ENCODE measurements around the gene SLX4. TPM values are rescaled to one million over a fixed set of nuclear protein-coding genes. Genes with fewer than 3 reads are reported as not detected.
"Not testable (repeated sequence)": the region's sequence is repeated elsewhere in the genome, so short reads cannot be mapped to it uniquely, and the experiment has no call there.

Gene SLX4
- 1 to 10 TPM; 4.9 to 5.0 TPM for total RNA-seq
- polyA plus RNA-seq: 1 to 10 TPM in 1 of 2 donors, under 1 TPM in 1; 0.50 to 4.0 TPM
- long read RNA-seq, donor 1, partial matches to known transcripts: 2 of 6 reads
- long read RNA-seq, donor 1, other reads (novel, unspliced or antisense): 4 of 6 reads
- long read RNA-seq, donor 2: 0 reads

- Histone ChIP-seq H3K4me3 (ENCODE audit: low read length in 2 of 2) (peak within 1 kb of the TSS; percentile 76 to 90), H3K4me1 (ENCODE audit: control insufficient read depth in 1 of 2, insufficient read depth in 2 of 2, low read length in 2 of 2) (no peaks in the 10 kb centered on the region), H3K36me3 (ENCODE audit: control insufficient read depth in 1 of 2, insufficient read depth in 2 of 2, low read length in 1 of 2) (no peaks in the 10 kb centered on the region), H3K27me3 (ENCODE audit: control insufficient read depth in 1 of 2, insufficient read depth in 2 of 2, low read length in 1 of 2) (no peaks in the 10 kb centered on the region), H3K9me3 (ENCODE audit: control insufficient read depth, low read length) (no peaks in the 10 kb centered on the region), H3K27ac (ENCODE audit: low read depth in 1 of 2, low read length in 2 of 2) (peak within 1 kb of the TSS in 1 of 2 donors; percentile 41)
- intact Hi-C loops (cut with DNase I): loop anchor here (2.0 to 5.0 kb wide), 3 partner anchors 74 to 84 kb away; no protein-coding TSS in a partner anchor
- ATAC-seq (ENCODE audit: low FRiP score): peak; percentile 95
- 0% methylated on average over 82 to 86 of the region's 86 CpGs for WGBS, 2 donors
- peak; percentile 95 to 97 for DNase-seq
Measured at GRCh38 chr16:3611146-3611975, at the start of gene SLX4. Gene SLX4 (minus strand): TSS chr16:3611606. CDS start chr16:3608964, 2,642 bp downstream.

GRCh38 chr16:3659251-3659650, 47.8 kb upstream of the SLX4 start:
- WGBS, 2 donors: 69 to 70% methylated on average over 3 of the region's 3 CpGs
- Histone ChIP-seq H3K4me1 (ENCODE audit: control insufficient read depth in 1 of 2, insufficient read depth in 2 of 2, low read length in 2 of 2) (no peaks in the 10 kb centered on the region), H3K27me3 (ENCODE audit: control insufficient read depth in 1 of 2, insufficient read depth in 2 of 2, low read length in 1 of 2) (no peaks in the 10 kb centered on the region), H3K4me3 (ENCODE audit: low read length in 2 of 2) (no peak overlapping the region), H3K27ac (ENCODE audit: low read depth in 1 of 2, low read length in 2 of 2) (no peak overlapping the region), H3K36me3 (ENCODE audit: control insufficient read depth in 1 of 2, insufficient read depth in 2 of 2, low read length in 1 of 2) (peaks cover 0 to 11% of the 10 kb centered on the region in 2 donors), H3K9me3 (ENCODE audit: control insufficient read depth, low read length) (no peaks in the 10 kb centered on the region)
- intact Hi-C loops (cut with DNase I): no loop called here
- ATAC-seq (ENCODE audit: low FRiP score) (no peak), DNase-seq (no peak)

DNA sequence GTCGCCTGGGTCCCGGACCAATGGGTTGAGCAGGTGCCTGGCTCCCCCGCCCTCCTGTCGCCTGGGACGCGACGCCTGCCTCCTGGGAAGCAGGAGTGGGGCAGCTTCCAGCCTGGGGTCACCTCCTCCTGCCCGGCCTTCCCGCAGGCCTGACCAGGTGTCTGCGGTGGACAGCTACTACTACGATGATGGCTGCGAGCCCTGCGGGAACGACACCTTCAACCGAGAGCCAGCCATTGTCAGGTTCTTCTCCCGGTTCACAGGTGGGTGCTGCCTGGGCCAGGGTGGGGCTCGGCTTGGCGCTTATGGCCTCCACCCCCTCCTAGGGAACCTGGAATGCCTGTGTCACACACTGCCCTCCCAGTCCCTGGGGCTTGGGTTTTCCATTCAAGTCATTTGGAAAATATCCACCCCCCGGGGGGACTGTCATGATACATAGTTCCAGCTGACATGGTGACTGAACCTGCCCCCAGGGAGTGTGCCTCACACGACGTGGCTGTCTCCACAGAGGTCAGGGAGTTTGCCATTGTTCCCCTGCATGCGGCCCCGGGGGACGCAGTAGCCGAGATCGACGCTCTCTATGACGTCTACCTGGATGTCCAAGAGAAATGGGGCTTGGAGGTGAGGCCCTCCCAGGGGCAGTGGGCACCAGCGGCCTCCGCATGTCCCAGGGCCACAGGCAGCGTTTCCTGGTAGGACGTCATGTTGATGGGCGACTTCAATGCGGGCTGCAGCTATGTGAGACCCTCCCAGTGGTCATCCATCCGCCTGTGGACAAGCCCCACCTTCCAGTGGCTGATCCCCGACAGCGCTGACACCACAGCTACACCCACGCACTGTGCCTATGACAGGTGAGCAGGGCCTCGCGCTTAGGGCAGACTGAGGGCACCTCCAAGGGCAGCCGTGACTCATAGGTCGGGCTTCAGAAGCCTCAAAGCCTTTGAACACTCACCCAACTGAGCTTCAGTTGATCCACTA, 45.4 kb upstream of the SLX4 start:
- Histone ChIP-seq H3K27me3 (ENCODE audit: control insufficient read depth in 1 of 2, insufficient read depth in 2 of 2, low read length in 1 of 2) (no peaks in the 10 kb centered on the region), H3K4me3 (ENCODE audit: low read length in 2 of 2) (no peak overlapping the region), H3K27ac (ENCODE audit: low read depth in 1 of 2, low read length in 2 of 2) (no peak overlapping the region), H3K36me3 (ENCODE audit: control insufficient read depth in 1 of 2, insufficient read depth in 2 of 2, low read length in 1 of 2) (peaks cover 0 to 7% of the 10 kb centered on the region in 2 donors), H3K4me1 (ENCODE audit: control insufficient read depth in 1 of 2, insufficient read depth in 2 of 2, low read length in 2 of 2) (no peaks in the 10 kb centered on the region), H3K9me3 (ENCODE audit: control insufficient read depth, low read length) (no peaks in the 10 kb centered on the region)
- DNase-seq (peak in 1 of 2 donors; percentile 65), ATAC-seq (ENCODE audit: low FRiP score) (no peak)
- 89% methylated on average over 41 to 42 of the region's 42 CpGs for WGBS, 2 donors
- intact Hi-C loops (cut with DNase I): no loop called here

GRCh38 chr16:3656160-3656490, 44.7 kb upstream of the SLX4 start:
- not testable (repeated sequence) for DNase-seq; H3K27ac ChIP-seq (ENCODE audit: low read depth in 1 of 2, low read length in 2 of 2)

GRCh38 chr16:3655396-3656159, 44.2 kb upstream of the SLX4 start:
- DNase-seq: peak in 1 of 2 donors; percentile 51
- peaks cover 0 to 4% of the 10 kb centered on the region in 2 donors for H3K36me3 ChIP-seq (ENCODE audit: control insufficient read depth in 1 of 2, insufficient read depth in 2 of 2, low read length in 1 of 2)
- WGBS, 2 donors: 85 to 86% methylated on average over 20 to 21 of the region's 21 CpGs
- intact Hi-C loops (cut with DNase I): no loop called here
- H3K9me3 ChIP-seq (ENCODE audit: control insufficient read depth, low read length): no peaks in the 10 kb centered on the region
- no peak overlapping the region for H3K4me3 ChIP-seq (ENCODE audit: low read length in 2 of 2)
- H3K4me1 ChIP-seq (ENCODE audit: control insufficient read depth in 1 of 2, insufficient read depth in 2 of 2, low read length in 2 of 2): no peaks in the 10 kb centered on the region
- ATAC-seq (ENCODE audit: low FRiP score): no peak
- H3K27me3 ChIP-seq (ENCODE audit: control insufficient read depth in 1 of 2, insufficient read depth in 2 of 2, low read length in 1 of 2): no peaks in the 10 kb centered on the region
- H3K27ac ChIP-seq (ENCODE audit: low read depth in 1 of 2, low read length in 2 of 2): no peak overlapping the region

More at GRCh38 chr16:3656160-3656490, 44.7 kb upstream of the SLX4 start:
- intact Hi-C loops (cut with DNase I); H3K9me3 ChIP-seq (ENCODE audit: control insufficient read depth, low read length); H3K4me1 ChIP-seq (ENCODE audit: control insufficient read depth in 1 of 2, insufficient read depth in 2 of 2, low read length in 2 of 2); H3K4me3 ChIP-seq (ENCODE audit: low read length in 2 of 2); H3K27me3 ChIP-seq (ENCODE audit: control insufficient read depth in 1 of 2, insufficient read depth in 2 of 2, low read length in 1 of 2); ATAC-seq (ENCODE audit: low FRiP score); H3K36me3 ChIP-seq (ENCODE audit: control insufficient read depth in 1 of 2, insufficient read depth in 2 of 2, low read length in 1 of 2): not testable (repeated sequence)
- WGBS, 2 donors: 90 to 98% methylated on average over 6 to 7 of the region's 10 CpGs

DNA sequence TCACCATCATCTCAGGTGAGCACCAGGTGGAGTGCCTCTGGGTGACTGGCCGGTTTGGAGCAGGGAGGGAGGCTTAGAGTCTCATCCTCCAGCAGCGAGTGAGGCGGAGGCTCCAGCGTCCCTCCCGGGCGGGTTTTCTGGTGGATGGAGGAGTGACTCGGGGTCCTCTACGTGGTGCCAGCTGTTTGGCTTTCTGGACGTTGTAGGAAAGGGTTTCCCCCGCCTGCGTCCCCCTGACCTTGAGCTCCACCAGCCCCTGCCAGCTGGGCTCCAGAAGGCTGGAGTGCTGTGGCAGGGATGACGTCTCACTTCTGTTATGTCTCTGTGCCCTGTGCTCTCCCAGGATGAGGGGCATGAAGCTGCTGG, 43.6 kb upstream of the SLX4 start:
- intact Hi-C loops (cut with DNase I): no loop called here
- 84% methylated on average over 12 of the region's 12 CpGs for WGBS, 2 donors

GRCh38 chr16:3654249-3654991, 43.0 kb upstream of the SLX4 start, which contains the start of gene DNASE1:
Gene DNASE1 (plus strand): TSS chr16:3654691. CDS start chr16:3655374, 683 bp downstream.
- no peaks in the 10 kb centered on the region for H3K9me3 ChIP-seq (ENCODE audit: control insufficient read depth, low read length)
- peaks cover 0 to 4% of the 10 kb centered on the region in 2 donors for H3K36me3 ChIP-seq (ENCODE audit: control insufficient read depth in 1 of 2, insufficient read depth in 2 of 2, low read length in 1 of 2)
- intact Hi-C loops (cut with DNase I): no loop called here
- DNase-seq: peak; percentile 77 to 81
- H3K4me3 ChIP-seq (ENCODE audit: low read length in 2 of 2): no peak within 1 kb of the TSS
- no peak for ATAC-seq (ENCODE audit: low FRiP score)
- 78 to 82% methylated on average over 14 of the region's 14 CpGs for WGBS, 2 donors
- H3K27me3 ChIP-seq (ENCODE audit: control insufficient read depth in 1 of 2, insufficient read depth in 2 of 2, low read length in 1 of 2): no peaks in the 10 kb centered on the region
- no peak within 1 kb of the TSS for H3K27ac ChIP-seq (ENCODE audit: low read depth in 1 of 2, low read length in 2 of 2)
- H3K4me1 ChIP-seq (ENCODE audit: control insufficient read depth in 1 of 2, insufficient read depth in 2 of 2, low read length in 2 of 2): no peaks in the 10 kb centered on the region

More for the DNA sequence above, 43.6 kb upstream of the SLX4 start:
- Histone ChIP-seq H3K4me3 (ENCODE audit: low read length in 2 of 2) (no peak overlapping the region), H3K27me3 (ENCODE audit: control insufficient read depth in 1 of 2, insufficient read depth in 2 of 2, low read length in 1 of 2) (no peaks in the 10 kb centered on the region), H3K9me3 (ENCODE audit: control insufficient read depth, low read length) (no peaks in the 10 kb centered on the region), H3K4me1 (ENCODE audit: control insufficient read depth in 1 of 2, insufficient read depth in 2 of 2, low read length in 2 of 2) (no peaks in the 10 kb centered on the region), H3K36me3 (ENCODE audit: control insufficient read depth in 1 of 2, insufficient read depth in 2 of 2, low read length in 1 of 2) (peaks cover 0 to 4% of the 10 kb centered on the region in 2 donors), H3K27ac (ENCODE audit: low read depth in 1 of 2, low read length in 2 of 2) (no peak overlapping the region)
- no peak for ATAC-seq (ENCODE audit: low FRiP score)
- DNase-seq: peak in 1 of 2 donors; percentile 38

Measured in aorta (tissue), 5 donors.